ENCODE results near the gene ITPR2.
"Not testable (repeated sequence)": the region's sequence is repeated elsewhere in the genome, so short reads cannot be mapped to it uniquely, and the experiment has no call there.

ITPR2 gene

GRCh38 chr12:26868447-26869103, 35.6 kb upstream of the ITPR2 start:
- no peak for DNase-seq (ENCODE audit: low read depth in 1 of 2, low spot score in 1 of 2)
- no peaks in the 10 kb centered on the region for H3K27me3 ChIP-seq (ENCODE audit: insufficient read depth, poor library complexity, severe bottlenecking)
- no peak for TF ChIP-seq CTCF (IDR thresholded peaks at IDR 0.05; ENCODE audit: insufficient read depth, low read length)
- no peak for TF ChIP-seq POLR2AphosphoS5 (IDR thresholded peaks at IDR 0.05; ENCODE audit: low read depth)
- no peak for TF ChIP-seq SPI1 (IDR thresholded peaks at IDR 0.05; ENCODE audit: borderline replicate concordance, low read depth)
- TF ChIP-seq GABPA (IDR thresholded peaks at IDR 0.05; ENCODE audit: low read depth), result no peak
- TF ChIP-seq REST (IDR thresholded peaks at IDR 0.05; ENCODE audit: insufficient replicate concordance, low read depth), result no peak
- H3K4me3 ChIP-seq (replicated peaks; ENCODE audit: insufficient read depth, low read length), result no peak overlapping the region
- H3K27ac ChIP-seq (replicated peaks), result peak overlapping the region; percentile 86

- TF ChIP-seq SPI1 (IDR thresholded peaks at IDR 0.05; ENCODE audit: borderline replicate concordance, low read depth) (peak; percentile 44; the same call in 1 of the 2 replicates), GABPA (IDR thresholded peaks at IDR 0.05; ENCODE audit: low read depth) (no peak), REST (IDR thresholded peaks at IDR 0.05; ENCODE audit: insufficient replicate concordance, low read depth) (peak; percentile 21)
- DNase-seq (ENCODE audit: low read depth in 1 of 2, low spot score in 1 of 2), result peak in 1 of 2 experiments; percentile 55
- Histone ChIP-seq H3K4me3 (replicated peaks; ENCODE audit: insufficient read depth, low read length) (no peak overlapping the region), H3K27ac (replicated peaks) (peak overlapping the region; percentile 86), H3K27me3 (ENCODE audit: insufficient read depth, poor library complexity, severe bottlenecking) (no peaks in the 10 kb centered on the region)
Observed at GRCh38 chr12:26867080-26867479, 34.1 kb upstream of the ITPR2 start.

- Histone ChIP-seq H3K27me3 (ENCODE audit: insufficient read depth, poor library complexity, severe bottlenecking) (no peaks in the 10 kb centered on the region), H3K27ac (replicated peaks) (no peak overlapping the region), H3K4me3 (replicated peaks; ENCODE audit: insufficient read depth, low read length) (no peak overlapping the region)
- TF ChIP-seq SPI1 (IDR thresholded peaks at IDR 0.05; ENCODE audit: borderline replicate concordance, low read depth) (no peak), GABPA (IDR thresholded peaks at IDR 0.05; ENCODE audit: low read depth) (no peak), POLR2AphosphoS5 (IDR thresholded peaks at IDR 0.05; ENCODE audit: low read depth) (no peak), REST (IDR thresholded peaks at IDR 0.05; ENCODE audit: insufficient replicate concordance, low read depth) (no peak), CTCF (IDR thresholded peaks at IDR 0.05; ENCODE audit: insufficient read depth, low read length) (no peak)
- DNase-seq (ENCODE audit: low read depth in 1 of 2, low spot score in 1 of 2), result no peak
Observed at GRCh38 chr12:26863515-26863914, 30.5 kb upstream of the ITPR2 start.

GRCh38 chr12:26862787-26863186, 29.8 kb upstream of the ITPR2 start:
- DNase-seq (ENCODE audit: low read depth in 1 of 2, low spot score in 1 of 2); H3K27me3 ChIP-seq (ENCODE audit: insufficient read depth, poor library complexity, severe bottlenecking); H3K27ac ChIP-seq (replicated peaks); H3K4me3 ChIP-seq (replicated peaks; ENCODE audit: insufficient read depth, low read length): not testable (repeated sequence)

Measured in HL-60 (cell line).